Subcutaneous preadipocyte (primary cell): ENCODE data around the gene GBP7. TPM values are rescaled to one million over a fixed set of nuclear protein-coding genes. Genes with fewer than 3 reads are reported as not detected.

Experiments used
- total RNA-seq: library from RNA; depleted of rRNA; stranded (reverse); fragments of >200 nt; gene quantifications from 2 replicates; pipeline ENCODE4 v1.2.3, GENCODE V29; 2012

The GBP7 gene, protein sequence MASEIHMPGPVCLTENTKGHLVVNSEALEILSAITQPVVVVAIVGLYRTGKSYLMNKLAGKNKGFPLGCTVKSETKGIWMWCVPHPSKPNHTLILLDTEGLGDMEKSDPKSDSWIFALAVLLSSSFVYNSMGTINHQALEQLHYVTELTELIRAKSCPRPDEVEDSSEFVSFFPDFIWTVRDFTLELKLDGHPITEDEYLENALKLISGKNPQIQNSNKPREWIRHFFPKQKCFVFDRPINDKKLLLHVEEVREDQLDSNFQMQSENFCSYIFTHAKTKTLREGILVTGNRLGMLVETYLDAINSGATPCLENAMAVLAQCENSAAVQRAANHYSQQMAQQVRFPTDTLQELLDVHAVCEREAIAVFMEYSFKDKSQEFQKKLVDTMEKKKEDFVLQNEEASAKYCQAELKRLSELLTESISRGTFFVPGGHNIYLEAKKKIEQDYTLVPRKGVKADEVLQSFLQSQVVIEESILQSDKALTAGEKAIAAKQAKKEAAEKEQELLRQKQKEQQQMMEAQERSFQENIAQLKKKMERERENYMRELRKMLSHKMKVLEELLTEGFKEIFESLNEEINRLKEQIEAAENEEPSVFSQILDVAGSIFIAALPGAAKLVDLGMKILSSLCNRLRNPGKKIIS
- not detected in 2 replicates for total RNA-seq

GRCh38 chr1:89175601-89176256, at the start of gene GBP7:
Gene GBP7 (minus strand): TSS chr1:89176003. CDS start chr1:89171935, 4,068 bp downstream.

GRCh38 chr1:89198491-89199072, 22.8 kb upstream of the GBP7 start, which contains the start of gene GBP4:
Gene GBP4 (minus strand): TSS chr1:89198942. CDS start chr1:89198834, 108 bp downstream.

GRCh38 chr1:89125913-89126580, 49.8 kb downstream of the GBP7 start, which contains the start of gene GBP2:
Gene GBP2 (minus strand): TSS chr1:89126114. CDS start chr1:89121966, 4,148 bp downstream.

Other genes starting within 250 kb of the GBP7 start
- gene KYAT3, start 183.4 kb downstream of the GBP7 start, total RNA-seq, result 49.3 and 66.1 TPM in 2 replicates
- gene RBMXL1, start 183.4 kb downstream of the GBP7 start, total RNA-seq, result 12.5 and 17.2 TPM in 2 replicates
- 17.3 and 19.5 TPM in 2 replicates for gene GBP3, start 153.1 kb downstream of the GBP7 start, total RNA-seq
- gene GBP1, start 110.8 kb downstream of the GBP7 start, total RNA-seq, result 13.9 and 14.0 TPM in 2 replicates
- 2.7 and 15.1 TPM in 2 replicates for gene GBP2, start 49.9 kb downstream of the GBP7 start, total RNA-seq
- gene GBP4, start 22.9 kb upstream of the GBP7 start, total RNA-seq, result under 0.01 and 0.37 TPM in 2 replicates
- not detected in 2 replicates for gene GBP5, start 96.9 kb upstream of the GBP7 start, total RNA-seq
- not detected in 2 replicates for gene GBP6, start 188.1 kb upstream of the GBP7 start, total RNA-seq